Nephron progenitor cell (in vitro differentiated cells): ENCODE measurements around the gene UBE2M.

Experiments
- DNase-seq: peaks from one replicate; pipeline ENCODE4 v3.0.0; 2021
- H3K27ac Mint-ChIP-seq: 2 replicates; pipeline ENCODE4 v1.8.0; 2021; ENCODE audit warnings: mild to moderate bottlenecking, moderate library complexity, mixed read lengths
- H3K27me3 Mint-ChIP-seq: 2 replicates; pipeline ENCODE4 v1.8.0; 2021; ENCODE audit warnings: mild to moderate bottlenecking, low read depth, mixed read lengths; ENCODE audit not compliant: poor library complexity
- H3K36me3 Mint-ChIP-seq: 2 replicates; pipeline ENCODE4 v1.8.0; 2021; ENCODE audit warnings: low read depth, mixed read lengths
- H3K4me1 Mint-ChIP-seq: 2 replicates; pipeline ENCODE4 v1.8.0; 2021; ENCODE audit warnings: mixed read lengths
- H3K4me3 Mint-ChIP-seq: 2 replicates; pipeline ENCODE4 v1.8.0; 2021; ENCODE audit warnings: mild to moderate bottlenecking, moderate library complexity, mixed read lengths
- H3K9me3 Mint-ChIP-seq: 2 replicates; pipeline ENCODE4 v1.8.0; 2021; ENCODE audit warnings: mild to moderate bottlenecking, moderate library complexity, mixed read lengths
- TF ChIP-seq, protein P1 (sequence below): fragments of 200-600 bp; sonication (generic); IDR thresholded peaks from 2 replicates; pipeline ENCODE4 v1.5.0; 2021; ENCODE audit warnings: antibody characterized with exemption

UBE2M gene

DNA sequence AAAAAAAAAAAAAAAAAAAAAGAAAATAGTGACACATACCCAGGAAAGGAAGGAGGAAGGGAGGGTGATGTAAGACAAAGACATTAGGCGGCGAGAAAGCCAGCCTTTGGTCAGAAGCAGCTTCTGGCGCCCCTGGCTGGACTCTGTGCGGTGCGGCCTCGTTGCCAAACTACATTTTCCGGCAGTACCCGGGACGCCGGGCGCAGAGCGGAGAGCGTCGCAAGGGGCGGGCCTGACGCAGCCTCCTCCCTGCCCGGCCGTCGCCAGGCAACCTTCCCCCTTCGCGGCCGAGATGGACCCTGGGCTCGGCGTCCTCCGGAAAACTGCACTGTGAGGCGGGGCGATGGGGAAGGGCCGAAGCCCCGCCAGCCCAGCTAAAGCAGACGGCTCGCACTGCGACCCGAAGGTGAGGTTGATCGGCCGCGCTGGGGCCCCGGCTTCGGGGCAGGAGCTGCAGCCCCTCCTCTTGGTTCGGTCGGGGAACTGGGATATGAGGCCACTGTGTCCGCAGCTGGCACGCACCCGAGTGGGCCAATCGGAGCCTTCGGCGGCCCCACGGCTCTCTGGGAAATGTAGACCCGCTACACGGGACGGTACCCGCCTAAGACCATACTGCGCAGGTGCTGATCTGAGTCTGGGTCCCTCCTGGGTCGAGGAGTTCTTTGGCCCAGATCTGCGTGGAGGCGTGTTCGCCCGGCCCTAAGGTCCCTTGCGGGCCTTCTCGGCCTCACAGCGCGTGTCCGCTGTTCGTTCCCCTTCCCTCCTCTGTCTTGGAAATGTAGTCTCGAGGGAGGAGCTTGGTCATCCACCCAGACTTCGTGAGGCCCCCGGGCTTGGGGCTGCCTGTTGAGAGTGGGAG, 17.0 kb upstream of the UBE2M start:
- peaks cover 8% of the 10 kb centered on the region for H3K36me3 Mint-ChIP-seq
- peak overlapping the region; percentile 97 for H3K27ac Mint-ChIP-seq
- peaks cover 61% of the 10 kb centered on the region for H3K4me1 Mint-ChIP-seq
- DNase-seq: peak; percentile 88
- TF ChIP-seq, protein P1, sequence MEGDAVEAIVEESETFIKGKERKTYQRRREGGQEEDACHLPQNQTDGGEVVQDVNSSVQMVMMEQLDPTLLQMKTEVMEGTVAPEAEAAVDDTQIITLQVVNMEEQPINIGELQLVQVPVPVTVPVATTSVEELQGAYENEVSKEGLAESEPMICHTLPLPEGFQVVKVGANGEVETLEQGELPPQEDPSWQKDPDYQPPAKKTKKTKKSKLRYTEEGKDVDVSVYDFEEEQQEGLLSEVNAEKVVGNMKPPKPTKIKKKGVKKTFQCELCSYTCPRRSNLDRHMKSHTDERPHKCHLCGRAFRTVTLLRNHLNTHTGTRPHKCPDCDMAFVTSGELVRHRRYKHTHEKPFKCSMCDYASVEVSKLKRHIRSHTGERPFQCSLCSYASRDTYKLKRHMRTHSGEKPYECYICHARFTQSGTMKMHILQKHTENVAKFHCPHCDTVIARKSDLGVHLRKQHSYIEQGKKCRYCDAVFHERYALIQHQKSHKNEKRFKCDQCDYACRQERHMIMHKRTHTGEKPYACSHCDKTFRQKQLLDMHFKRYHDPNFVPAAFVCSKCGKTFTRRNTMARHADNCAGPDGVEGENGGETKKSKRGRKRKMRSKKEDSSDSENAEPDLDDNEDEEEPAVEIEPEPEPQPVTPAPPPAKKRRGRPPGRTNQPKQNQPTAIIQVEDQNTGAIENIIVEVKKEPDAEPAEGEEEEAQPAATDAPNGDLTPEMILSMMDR: no peak
- no peaks in the 10 kb centered on the region for H3K9me3 Mint-ChIP-seq
- peak overlapping the region; percentile 94 for H3K4me3 Mint-ChIP-seq
- H3K27me3 Mint-ChIP-seq: peaks cover 5% of the 10 kb centered on the region

DNA sequence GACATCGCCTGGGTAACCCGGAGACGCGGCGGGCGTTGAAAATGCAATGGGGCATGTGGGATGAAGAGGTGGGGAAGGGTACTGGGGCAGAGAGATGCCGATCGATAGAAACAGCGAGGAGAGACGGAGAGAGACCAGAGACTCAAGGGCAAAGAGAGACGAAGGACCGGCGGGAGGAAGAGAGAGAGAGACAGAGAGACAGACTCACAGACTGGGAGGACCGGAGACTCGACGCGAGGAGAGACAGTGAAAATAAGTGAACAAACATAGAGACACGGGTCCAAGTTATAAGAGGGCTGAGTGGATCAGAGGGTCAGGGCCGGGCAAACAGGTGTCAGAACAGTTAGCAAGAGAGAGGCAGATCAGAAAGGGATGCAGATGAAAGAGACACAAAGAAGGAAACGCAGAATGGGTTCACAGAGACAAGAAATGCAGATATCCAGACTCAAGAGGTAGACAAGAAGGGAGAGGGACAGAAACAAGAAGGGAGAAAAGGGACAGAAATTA, 15.3 kb upstream of the UBE2M start:
- Mint-ChIP-seq H3K27ac (peak overlapping the region; percentile 100), H3K9me3 (no peaks in the 10 kb centered on the region), H3K36me3 (peaks cover 9% of the 10 kb centered on the region), H3K4me1 (peaks cover 49% of the 10 kb centered on the region), H3K4me3 (peak overlapping the region; percentile 90), H3K27me3 (peaks cover 5% of the 10 kb centered on the region)
- DNase-seq: no peak
- TF ChIP-seq, protein P1: no peak

DNA sequence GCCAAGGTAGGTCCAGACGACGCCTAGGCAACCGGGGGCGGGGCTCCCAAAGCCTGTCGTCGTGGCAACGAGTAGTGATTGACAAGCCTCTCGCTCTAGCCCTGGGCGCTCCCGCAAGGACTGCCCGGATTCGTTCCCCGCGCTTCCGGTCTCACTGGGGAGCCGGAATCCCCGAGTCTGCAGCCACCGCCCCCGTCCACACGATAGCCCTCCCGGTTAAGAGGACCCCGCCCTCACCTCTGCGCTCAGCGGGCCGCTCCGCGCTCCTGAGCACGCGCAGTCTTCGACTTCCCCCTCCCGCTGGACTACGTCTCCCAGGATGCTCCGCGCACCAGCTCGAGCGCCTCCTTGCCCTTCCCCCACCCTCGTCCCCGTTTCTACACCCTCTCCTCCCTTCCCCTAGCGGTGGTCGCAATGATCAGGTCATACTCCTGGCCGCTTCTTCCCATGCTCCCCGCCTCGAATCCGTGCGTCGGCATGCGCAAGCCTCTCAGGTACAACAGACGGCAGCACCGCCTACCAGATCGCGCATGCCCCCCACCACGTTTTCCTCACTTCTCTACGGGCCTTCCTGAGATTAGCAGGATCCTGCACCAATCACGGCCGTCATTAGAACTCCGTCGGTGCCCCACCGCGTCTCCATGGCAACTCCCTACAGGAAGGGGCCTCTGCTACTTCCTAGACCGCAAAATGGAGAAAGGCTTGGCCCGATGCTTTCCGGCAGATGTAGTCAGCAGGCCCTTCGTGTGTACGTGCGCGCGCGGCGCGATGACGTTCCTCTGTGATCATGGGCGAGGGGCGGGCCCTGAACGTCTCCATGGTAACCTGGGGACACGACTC, 14.6 kb upstream of the UBE2M start, which contains the start of gene MZF1:
MZF1 (minus strand) TSS at position 518 of the 840 bp plus-strand sequence. CDS start 1,946 bp downstream, outside the sequence.
- H3K27me3 Mint-ChIP-seq: peaks cover 5% of the 10 kb centered on the region

DNA sequence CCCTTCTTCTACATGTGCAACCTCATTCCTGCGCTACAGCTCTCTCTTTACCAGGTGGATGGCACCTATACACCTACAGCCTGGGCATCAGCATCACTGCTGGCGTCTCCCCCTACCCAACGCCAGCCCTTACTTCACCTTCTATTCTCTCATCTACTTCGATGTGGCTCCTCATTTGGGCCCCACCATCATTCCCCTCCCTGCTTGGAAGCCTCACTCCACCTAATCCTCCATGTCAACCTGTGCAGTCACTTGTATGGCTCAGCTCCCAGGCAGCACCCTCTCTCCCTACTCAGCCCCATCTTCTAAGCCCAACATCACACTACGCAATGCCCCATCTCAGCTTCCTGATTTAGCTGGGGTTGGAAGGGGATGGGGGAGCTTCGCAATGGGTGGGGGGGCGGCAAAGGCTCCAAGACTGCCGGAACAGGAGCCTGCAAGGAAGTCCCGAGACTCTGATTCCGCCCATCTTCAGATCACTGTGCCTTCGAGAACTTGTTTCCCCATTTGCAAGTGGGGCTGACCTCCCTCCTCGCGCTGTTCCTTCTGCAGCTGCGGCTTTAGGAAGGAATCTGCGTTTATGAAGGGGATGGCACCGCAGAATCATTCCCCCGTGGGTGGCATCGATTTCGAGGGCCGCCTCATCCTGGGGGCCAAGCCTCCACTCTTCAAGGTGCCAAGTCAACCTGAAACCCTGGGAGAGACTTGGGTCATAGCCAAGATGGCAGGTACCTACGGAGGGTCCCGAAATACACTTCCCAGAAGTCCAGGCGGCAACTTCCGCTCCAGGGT, 13.8 kb upstream of the UBE2M start:
- Mint-ChIP-seq H3K4me1 (peaks cover 36% of the 10 kb centered on the region), H3K36me3 (peaks cover 14% of the 10 kb centered on the region), H3K27ac (no peak overlapping the region), H3K27me3 (peaks cover 5% of the 10 kb centered on the region), H3K4me3 (peak overlapping the region; percentile 90), H3K9me3 (no peaks in the 10 kb centered on the region)
- TF ChIP-seq, protein P1: no peak
- no peak for DNase-seq

More for the DNA sequence above, 14.6 kb upstream of the UBE2M start, which contains the start of gene MZF1:
- Mint-ChIP-seq H3K27ac (peak within 1 kb of the TSS; percentile 100), H3K9me3 (no peaks in the 10 kb centered on the region), H3K4me3 (peak within 1 kb of the TSS; percentile 90), H3K4me1 (peaks cover 43% of the 10 kb centered on the region), H3K36me3 (peaks cover 14% of the 10 kb centered on the region)
- peak; percentile 99 for DNase-seq
- TF ChIP-seq, protein P1: no peak

DNA sequence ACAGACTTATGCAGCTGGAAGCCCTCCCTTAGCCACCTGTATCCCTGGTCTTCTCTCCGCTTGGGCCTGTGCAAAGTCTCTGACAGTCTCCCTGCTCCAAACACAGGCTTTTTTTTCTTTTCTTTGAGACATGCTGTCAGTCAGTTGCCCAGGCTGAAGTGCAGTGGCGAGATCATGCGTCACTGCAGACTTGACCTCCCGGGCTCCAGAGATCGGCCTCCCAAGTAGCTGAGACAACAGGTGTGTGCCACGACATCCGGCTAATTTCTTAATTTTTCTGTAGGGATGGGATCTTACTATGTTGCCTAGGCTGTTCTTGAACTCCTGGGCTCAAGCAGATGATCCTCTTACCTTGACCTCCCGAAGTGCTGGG, 13.2 kb upstream of the UBE2M start:
- peak overlapping the region; percentile 90 for H3K4me3 Mint-ChIP-seq
- no peak for DNase-seq
- peaks cover 5% of the 10 kb centered on the region for H3K27me3 Mint-ChIP-seq
- H3K9me3 Mint-ChIP-seq: no peaks in the 10 kb centered on the region
- H3K4me1 Mint-ChIP-seq: peaks cover 36% of the 10 kb centered on the region
- H3K36me3 Mint-ChIP-seq: peaks cover 14% of the 10 kb centered on the region
- no peak overlapping the region for H3K27ac Mint-ChIP-seq
- TF ChIP-seq, protein P1: no peak
